ENCODE results near the gene ATP1A4.

- TF ChIP-seq CSRNP3 (CRISPR knock-in tag; IDR thresholded peaks at IDR 0.05) (no peak), OSR1 (CRISPR knock-in tag; IDR thresholded peaks at IDR 0.05) (no peak), ZC3H10 (CRISPR knock-in tag; IDR thresholded peaks at IDR 0.05) (no peak), TSHZ2 (CRISPR knock-in tag; IDR thresholded peaks at IDR 0.05) (no peak), ESRRG (CRISPR knock-in tag; IDR thresholded peaks at IDR 0.05) (no peak), ZNF70 (CRISPR knock-in tag; IDR thresholded peaks at IDR 0.05) (no peak), TCF4 (CRISPR knock-in tag; IDR thresholded peaks at IDR 0.05; ENCODE audit: borderline replicate concordance) (no peak), TOX (CRISPR knock-in tag; IDR thresholded peaks at IDR 0.05; ENCODE audit: borderline replicate concordance) (no peak), ZFP3 (CRISPR knock-in tag; IDR thresholded peaks at IDR 0.05) (no peak)
- TF ChIP-seq, protein P1, sequence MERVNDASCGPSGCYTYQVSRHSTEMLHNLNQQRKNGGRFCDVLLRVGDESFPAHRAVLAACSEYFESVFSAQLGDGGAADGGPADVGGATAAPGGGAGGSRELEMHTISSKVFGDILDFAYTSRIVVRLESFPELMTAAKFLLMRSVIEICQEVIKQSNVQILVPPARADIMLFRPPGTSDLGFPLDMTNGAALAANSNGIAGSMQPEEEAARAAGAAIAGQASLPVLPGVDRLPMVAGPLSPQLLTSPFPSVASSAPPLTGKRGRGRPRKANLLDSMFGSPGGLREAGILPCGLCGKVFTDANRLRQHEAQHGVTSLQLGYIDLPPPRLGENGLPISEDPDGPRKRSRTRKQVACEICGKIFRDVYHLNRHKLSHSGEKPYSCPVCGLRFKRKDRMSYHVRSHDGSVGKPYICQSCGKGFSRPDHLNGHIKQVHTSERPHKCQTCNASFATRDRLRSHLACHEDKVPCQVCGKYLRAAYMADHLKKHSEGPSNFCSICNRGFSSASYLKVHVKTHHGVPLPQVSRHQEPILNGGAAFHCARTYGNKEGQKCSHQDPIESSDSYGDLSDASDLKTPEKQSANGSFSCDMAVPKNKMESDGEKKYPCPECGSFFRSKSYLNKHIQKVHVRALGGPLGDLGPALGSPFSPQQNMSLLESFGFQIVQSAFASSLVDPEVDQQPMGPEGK (CRISPR knock-in tag; IDR thresholded peaks at IDR 0.05; ENCODE audit: borderline replicate concordance): no peak
These were observed 22.4 kb upstream of the ATP1A4 start for GRCh38 chr1:160129046-160129445.

All from SK-N-SH treated with all-trans-retinoic acid at 6 μM for 48 hours (cell line).